Stimulated activated naive CD4-positive, alpha-beta T cell (primary cell): Measurements from ENCODE around the gene TSPYL2.

ENCODE experiments used
- DNase-seq, 6 experiments: peaks; one replicate each; lab custom pipeline; 2025; lab: John Stamatoyannopoulos, UW

The TSPYL2 gene

DNA sequence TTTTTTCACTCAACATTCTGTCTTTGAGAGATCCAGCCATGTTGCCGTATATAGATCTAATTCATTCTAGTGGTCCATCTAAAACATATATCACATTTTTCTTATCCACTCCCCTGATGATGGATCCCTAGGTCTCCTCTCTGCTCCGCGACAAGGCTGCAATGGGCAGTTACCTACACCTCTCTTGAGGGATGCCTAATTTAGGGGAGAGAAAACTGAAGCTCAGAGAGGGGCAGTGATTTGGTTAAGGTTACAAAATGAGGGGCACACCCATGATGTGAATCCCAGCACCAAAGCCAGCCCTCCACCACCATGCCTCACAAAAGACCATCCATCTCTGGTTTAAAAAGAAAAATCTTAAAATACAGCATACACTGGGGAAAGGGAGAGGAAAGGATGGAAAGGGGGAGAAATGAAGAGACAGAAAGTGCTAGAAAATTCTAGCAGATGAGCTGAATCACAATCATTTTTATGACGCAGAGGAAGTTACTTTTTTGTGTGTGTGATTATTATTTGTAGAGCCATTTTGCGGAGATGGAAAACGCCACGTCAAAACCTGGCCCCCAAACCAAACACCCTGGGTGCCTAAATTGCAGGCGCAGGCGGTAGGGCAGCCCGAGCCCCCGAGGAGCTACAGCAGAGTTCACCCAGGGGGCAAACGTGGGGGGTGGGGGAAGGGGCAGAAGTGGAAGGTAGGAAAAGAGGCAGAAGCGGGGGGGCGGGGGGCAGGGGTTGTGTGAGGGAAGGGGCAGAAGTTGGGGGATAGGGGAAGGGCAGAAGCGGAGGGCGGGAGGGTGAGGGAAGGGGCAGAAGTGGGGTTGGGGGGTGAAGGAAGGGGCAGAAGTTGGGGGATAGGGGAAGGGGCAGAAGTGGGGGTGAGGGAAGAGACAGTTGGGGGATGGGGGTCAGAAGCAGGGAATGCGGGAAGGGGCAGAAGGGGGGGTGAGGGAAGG is 1.3 kb upstream of the TSPYL2 start:
- peak in 4 of 6 experiments; percentile 9 to 29 (median 24) for DNase-seq

DNA sequence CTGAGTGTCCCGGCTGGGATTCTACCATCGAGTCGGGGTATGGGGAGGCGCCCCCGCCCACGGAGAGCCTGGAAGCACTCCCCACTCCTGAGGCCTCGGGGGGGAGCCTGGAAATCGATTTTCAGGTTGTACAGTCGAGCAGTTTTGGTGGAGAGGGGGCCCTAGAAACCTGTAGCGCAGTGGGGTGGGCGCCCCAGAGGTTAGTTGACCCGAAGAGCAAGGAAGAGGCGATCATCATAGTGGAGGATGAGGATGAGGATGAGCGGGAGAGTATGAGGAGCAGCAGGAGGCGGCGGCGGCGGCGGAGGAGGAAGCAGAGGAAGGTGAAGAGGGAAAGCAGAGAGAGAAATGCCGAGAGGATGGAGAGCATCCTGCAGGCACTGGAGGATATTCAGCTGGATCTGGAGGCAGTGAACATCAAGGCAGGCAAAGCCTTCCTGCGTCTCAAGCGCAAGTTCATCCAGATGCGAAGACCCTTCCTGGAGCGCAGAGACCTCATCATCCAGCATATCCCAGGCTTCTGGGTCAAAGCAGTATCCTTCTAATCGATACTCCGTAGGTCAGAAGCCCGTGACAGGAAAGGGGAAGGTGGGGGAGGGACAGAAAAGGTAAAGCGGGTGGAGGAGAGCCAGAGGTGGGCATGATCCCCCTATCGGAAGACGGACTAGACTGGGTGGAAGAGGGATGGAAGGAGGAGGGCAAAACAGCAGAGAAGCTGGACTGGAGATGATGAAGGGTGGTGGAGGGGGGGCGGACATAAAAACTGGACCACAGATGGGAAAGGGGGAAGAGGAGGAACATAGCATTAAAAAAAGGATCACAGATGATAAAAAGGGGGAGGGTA is 828 bp downstream of the TSPYL2 start:
- DNase-seq = no peak

DNA sequence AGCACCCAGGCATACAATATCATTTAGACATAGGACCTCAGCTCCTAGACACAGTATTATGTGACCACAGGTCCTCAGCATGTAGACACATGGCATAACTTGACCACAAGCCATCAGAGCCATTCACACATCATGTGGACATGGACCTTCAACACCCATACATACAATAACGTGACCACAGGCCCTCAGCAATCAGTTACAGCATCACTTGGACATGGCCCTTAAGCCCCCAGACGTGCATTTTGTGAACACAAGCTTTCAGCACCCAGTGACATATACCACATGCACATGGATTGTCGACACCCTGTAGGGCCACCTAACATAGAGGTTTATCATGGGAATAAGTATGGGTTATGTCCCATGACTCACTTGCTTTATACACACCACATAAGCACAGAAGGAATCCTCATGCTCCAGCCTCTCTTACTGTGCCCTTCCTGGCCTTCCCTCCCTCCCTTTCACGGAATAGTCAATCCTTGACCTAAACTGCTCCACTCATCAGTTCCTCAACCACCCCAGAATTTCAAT is 1.9 kb downstream of the TSPYL2 start:
- DNase-seq = no peak

DNA sequence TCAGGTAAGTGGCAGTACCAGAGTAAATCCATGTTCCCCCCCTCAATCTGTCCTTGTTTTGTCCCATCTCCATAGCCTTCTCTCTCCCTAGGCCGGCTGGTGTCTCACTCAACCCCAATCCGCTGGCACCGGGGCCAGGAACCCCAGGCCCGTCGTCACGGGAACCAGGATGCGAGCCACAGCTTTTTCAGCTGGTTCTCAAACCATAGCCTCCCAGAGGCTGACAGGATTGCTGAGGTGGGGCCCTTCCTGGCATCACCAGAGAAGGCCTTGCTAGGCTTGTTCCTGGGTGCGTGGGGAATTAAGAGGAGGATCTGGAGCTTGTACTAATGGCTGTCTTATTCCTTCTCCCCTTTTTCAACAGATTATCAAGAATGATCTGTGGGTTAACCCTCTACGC is 2.7 kb downstream of the TSPYL2 start:
- DNase-seq = peak in 1 of 6 experiments; percentile 3

DNA sequence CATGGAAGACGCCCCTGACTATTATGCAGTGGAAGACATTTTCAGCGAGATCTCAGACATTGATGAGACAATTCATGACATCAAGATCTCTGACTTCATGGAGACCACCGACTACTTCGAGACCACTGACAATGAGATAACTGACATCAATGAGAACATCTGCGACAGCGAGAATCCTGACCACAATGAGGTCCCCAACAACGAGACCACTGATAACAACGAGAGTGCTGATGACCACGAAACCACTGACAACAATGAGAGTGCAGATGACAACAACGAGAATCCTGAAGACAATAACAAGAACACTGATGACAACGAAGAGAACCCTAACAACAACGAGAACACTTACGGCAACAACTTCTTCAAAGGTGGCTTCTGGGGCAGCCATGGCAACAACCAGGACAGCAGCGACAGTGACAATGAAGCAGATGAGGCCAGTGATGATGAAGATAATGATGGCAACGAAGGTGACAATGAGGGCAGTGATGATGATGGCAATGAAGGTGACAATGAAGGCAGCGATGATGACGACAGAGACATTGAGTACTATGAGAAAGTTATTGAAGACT is 3.6 kb downstream of the TSPYL2 start:
- no peak for DNase-seq

DNA sequence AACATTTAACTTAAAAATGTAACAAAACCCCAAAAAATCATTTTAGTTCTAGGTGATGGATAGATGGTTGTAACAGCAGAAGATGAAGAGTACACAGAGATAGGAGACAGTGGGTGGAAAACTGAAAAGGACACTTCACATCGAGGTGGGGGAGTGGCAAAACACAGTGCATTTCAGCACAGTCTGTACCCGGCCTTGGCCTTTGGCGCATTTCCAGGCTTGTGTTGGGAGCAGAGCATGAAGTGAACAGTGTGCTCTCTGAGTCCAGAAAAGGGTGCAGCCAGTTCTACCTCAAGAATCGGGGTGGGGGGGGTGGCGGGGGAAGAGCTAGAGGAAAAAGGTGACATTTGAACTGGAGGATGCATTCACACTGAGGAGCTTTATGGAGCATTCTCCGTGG is 4.3 kb downstream of the TSPYL2 start:
- no peak for DNase-seq

DNA sequence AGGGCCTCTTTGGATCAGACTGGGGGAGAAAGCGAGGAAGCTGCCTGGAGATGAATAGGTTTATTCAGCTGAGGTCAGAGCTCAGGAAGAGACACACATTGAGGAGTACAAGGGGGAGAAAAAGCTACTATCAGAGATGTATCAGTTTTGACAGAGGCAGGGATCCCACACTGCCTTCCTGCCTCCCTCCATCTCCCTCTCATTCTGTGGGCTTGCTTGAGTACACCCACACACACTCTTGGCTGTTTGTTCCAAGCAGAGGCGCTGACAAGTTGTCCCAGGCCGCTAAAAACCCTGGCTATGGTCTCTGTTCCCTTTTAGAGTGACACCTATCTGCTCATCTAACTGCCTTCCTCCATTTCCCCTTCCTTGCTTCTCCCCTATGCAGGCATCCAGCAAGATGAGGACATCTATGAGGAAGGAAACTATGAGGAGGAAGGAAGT is 5.2 kb downstream of the TSPYL2 start:
- DNase-seq = no peak

DNA sequence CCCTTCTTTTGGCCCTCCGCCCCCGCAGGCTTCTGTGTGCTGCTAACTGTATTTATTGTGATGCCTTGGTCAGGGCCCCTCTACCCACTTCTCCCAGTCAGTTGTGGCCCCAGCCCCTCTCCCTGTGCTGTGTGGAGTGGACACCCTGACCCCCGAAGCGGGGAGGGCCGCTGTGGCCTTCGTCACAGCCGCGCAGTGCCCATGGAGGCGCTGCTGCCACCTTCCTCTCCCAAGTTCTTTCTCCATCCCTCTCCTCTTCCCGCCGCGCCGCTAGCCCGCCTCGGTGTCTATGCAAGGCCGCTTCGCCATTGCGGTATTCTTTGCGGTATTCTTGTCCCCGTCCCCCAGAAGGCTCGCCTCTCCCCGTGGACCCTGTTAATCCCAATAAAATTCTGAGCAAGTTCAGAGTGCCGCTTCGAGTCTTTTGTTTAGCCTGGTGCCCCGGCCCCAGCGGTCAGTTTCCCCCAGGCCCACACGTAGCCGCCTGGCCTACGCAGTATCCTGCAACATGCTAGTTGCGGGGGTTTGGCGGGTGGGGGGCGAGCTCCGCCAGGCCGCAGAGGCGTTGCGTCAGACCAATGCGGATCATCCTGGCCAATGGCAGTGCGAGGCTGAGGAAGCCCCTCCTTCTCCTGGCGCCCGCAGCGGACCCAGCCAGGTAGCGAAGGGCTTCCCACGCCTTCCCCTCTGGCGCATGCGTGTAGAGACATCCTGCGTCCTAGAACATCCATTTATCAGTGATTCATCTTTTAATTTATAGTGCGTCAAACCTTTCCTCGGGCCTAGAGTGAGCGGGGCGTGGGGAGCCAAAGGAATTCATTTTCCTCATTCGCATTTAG is 6.2 kb downstream of the TSPYL2 start:
- DNase-seq = peak; percentile 71 to 83 (median 79)

DNA sequence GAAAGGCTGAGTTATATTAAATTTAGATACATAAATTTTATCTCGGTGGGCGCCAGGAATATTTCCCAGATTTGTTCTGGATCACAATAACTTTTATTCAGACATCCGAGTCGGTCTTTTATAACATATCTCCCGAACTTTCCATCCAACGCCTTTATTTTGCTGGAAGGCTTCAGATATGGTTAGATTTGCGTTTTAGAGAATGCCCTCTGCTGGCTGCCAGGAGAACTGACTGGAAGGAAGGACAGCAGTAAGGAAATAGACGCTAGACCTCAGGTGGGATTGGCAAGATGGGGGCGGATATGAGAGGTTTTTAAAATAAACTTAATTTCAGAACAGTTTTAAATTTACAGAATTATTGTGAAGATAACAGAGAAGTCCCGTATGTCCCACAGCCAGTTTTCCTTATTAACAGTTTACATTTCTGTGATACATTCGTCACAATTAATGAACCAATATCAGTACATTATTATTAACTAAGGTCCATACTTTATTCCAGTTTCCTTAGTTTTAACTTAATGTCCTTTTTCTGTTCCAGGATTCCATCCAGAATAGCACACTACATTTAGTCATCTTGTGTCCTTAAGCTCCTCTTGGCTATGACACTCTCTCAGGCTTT is 7.2 kb downstream of the TSPYL2 start:
- DNase-seq = peak in 3 of 6 experiments; percentile 16 to 62 (median 52)

DNA sequence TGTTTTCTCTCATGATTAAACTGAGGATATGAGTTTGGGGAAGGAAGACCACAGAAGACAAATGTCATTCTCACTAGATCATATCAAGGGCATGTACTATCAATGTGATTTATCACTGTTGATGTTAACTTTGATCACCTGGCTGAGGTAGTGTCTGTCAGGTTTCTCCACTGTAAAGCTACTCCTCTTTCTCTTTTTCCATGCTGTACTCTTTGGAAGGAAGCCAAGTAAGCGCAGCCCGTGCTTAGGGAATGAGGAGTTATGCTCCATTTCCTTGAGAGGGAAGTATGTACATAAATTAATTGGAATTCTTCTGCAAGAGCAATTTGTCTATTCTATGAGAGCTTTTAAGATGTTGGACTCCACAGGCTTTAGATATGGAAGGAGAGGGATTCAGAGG is 7.8 kb downstream of the TSPYL2 start:
- DNase-seq = no peak

DNA sequence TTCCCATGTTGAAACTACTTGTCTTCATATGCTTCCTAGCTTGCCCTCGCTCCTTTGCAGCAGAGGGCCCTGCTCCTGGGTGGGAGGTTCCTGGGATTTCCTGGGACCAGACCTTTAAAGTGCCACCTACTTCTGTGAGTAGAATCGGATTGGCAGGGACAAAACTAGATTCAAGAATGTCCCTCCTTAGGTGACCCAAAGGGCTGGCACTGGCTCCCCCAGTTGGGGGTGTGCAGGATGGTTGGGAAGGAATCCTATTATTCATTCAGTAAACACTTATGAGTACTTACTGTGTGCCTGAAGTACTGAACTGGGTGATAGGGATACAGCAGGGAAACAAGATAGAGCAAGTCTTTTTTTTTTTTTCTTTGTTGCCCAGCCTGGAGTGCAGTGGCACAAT is 9.2 kb downstream of the TSPYL2 start:
- DNase-seq = no peak

DNA sequence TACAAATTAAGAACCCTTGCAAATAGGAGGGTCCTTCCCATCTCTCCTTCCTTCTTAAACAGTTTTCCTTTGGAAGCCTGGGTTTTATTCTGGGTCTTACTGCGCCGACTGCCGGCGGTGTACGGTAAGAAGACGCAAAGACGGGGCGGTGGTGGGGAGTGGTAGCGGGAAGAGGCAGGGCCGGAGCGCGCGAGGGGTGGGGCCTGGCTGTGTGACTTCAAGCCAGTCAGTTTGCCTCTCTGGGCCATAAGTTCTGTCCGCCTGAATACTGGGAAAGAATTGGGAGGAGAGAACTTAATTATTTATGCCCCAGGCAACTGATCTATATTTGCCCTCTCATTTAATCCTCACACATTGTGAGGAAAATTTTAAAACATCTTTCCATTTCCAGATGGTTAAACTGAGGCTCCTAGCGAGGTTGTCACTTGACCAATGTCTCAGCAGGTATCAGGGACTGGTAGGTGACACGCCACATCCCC is 11.0 kb downstream of the TSPYL2 start:
- peak; percentile 55 to 75 (median 62) for DNase-seq

DNA sequence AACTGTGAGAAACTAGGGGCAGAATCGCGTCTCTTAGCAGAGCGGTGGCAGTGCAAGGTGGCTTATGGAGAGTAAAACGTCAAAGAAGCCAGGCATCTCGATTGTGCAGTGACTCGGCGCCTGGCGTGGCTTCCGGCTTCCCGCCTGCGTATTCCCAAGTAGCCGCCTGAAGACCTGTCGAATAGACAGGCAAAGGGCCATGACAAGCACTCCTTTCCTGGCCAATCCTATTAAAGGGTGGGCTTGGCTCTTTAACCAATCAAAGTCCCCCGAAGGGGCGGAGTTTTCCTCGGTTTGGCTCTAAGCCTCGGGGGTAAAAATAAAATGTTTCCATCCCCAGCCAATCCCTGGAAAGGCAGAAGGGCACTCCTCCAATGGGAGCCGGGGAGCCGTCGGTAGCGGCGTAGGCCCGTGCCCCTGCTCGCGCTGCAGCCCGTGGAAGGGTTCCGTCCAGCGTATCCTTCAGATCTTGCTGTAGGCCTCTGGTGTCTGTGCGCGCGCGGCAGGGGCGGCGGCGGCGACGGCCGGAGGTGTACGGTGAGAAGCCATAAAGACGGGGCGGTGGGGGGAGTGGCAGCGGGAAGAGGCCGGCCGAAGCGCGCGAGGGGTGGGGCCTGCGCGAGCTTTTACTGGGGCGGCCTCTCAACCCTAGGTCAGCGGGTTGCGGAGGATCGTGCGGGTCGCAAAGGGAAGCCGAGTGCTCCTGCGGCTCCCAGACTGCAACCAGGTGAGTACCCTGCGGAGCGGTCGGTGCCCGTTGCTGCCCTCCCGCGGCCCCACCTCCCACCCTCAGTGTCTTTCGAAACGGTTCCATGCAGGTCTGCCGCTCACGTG is 11.8 kb downstream of the TSPYL2 start, which contains the start of gene KANTR:
Gene KANTR, plus strand, starts transcription at position 395 of the 834 bp plus-strand sequence. CDS start 30,131 bp downstream, outside the sequence.
- peak; percentile 66 to 83 (median 82) for DNase-seq

DNA sequence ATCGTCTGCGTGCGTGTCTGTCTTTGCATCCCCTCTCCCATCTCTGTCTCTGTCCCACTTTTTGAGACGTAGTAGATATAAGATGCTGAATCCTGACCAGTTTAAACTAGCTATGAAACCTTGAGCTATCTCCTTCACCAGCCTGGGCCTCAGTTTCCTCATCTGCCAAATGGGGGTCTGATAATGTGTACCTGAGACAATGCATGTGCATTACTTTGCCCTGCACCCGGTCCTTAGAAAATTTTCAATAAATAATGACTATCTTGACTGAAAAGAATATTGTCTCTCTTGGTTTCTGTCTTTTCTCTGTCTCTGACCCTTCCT is 12.4 kb downstream of the TSPYL2 start:
- DNase-seq = no peak

DNA sequence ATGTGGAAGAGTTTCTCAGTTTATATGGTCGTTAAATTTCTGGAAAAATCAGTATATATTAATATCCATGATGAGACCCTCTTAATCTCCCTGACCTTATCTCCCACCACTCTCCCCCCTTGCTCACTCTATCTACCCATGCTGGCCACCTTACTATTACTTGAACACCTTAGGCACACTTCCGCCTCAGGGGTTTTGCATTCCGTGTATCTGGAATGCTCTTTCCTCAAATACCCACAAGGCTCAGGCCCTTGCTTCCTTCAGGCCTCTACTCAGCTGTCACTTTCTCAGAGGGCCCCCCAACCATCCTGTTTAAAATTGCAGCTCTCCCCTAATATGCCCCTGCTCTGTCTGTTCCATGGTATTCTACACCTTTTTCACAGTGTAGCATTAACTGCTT is 13.6 kb downstream of the TSPYL2 start:
- DNase-seq = no peak

DNA sequence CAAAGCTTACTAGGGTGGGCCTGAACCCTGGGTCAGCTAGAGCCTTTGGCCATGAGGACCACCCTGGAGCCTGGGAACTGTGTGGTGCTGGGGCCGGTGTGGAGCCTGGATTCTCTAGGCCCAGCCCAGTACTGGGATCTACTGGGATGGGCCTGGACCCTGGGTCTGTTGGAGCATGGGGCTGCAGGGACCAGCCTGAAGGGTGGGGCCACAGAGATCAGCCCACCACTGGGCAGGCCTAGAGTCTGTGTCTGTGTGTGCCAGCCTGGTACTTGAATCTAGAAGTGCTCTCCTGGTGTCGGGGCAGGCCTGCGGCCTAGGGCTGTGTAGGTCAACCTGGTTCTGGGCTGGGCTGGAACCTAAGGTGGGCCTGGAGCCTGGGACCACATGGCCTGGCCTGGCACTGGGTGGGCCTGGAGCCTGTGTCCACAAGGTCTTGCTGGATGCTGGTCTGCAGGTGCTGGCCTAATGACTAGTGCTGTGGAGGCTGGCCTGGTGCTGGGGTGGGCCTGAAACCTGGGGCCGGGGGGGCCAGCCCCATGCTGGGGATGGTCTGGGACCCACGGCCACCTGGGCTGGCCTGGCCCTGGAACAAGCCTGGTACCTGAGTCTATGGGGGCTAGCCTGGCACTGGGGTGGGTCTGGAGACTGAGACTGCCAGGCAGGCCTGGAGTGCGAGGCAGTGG is 32.8 kb downstream of the TSPYL2 start:
- DNase-seq = no peak

DNA sequence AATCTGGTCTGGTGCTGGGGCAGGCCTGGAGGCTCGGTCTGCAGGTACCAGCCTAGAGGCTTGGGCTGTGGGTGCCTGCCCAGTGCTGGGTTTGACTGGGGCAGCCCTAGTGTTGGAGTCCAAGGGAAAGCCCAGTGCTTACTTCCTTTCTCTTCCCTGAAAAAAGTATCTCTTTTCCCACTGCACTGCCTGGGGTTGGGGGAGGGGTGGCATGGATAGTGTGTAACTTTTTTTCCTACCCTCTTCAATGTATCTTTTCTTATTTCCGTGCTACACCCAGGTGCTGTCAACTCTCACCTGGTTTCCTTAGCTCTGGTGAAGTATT is 33.3 kb downstream of the TSPYL2 start:
- no peak for DNase-seq

DNA sequence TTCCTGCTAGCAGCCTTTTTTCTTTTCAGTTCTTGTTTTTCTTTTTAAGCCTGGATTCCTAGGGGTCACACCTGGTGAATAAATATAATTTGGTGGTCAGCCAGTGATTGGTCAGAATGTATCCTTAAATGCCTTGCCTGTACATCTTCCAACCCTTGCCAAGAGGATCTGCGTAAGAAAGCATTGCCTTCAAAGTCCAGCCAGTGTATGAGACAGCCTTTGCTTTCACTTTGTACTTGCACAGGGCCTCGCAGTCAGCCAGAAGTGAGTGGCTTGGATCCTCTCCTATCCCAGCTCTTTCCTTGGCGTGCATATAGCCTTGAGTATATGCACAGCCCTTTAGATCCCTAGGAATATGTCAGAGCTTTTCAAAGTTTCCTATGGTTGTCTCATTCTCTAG is 33.9 kb downstream of the TSPYL2 start:
- DNase-seq = no peak

DNA sequence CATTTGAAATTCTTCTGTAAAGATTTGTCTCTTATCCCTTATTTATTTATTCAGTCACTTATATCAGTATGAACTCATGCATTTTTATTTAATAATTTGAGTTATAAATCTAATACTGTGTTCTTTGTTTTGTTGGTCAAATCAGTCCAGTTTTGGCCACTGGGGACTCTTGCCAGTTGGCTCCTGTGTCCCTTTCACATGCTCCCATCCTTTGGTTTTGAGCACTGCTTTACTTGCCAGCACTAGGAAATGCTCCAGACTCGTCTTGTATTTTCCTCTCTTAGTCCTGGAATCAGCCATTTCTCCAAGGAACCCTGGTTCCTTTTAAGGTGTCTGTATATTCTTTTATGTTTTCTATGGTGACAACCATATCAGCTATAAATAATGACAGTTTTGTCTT is 39.8 kb downstream of the TSPYL2 start:
- no peak for DNase-seq
